ENCODE data around the gene CDHR3. TPM values are rescaled to one million over a fixed set of nuclear protein-coding genes. Genes with fewer than 3 reads are reported as not detected.

Gene CDHR3
- polyA plus RNA-seq, 3 donors: 0.16 TPM; not detected in 2

GRCh38 chr7:105932835-105933477, 30.1 kb upstream of the CDHR3 start:
- Histone ChIP-seq H3K79me2 (ENCODE audit: insufficient read depth, low read length) (no peaks in the 10 kb centered on the region), H3K4me2 (replicated peaks; ENCODE audit: extremely low read depth, low read length, poor library complexity, severe bottlenecking) (no peak overlapping the region), H2AFZ (ENCODE audit: insufficient read depth, low read depth, low read length, poor library complexity, severe bottlenecking) (no peak overlapping the region), H3K4me3 (replicated peaks in 1 of 3; ENCODE audit: low read depth in 2 of 3, low read length in 3 of 3) (no peak overlapping the region), H4K20me1 (ENCODE audit: insufficient read depth, low read length) (no peaks in the 10 kb centered on the region), H3K4me1 (ENCODE audit: control insufficient read depth in 1 of 2, insufficient read depth in 2 of 2, low read length in 2 of 2) (no peaks in the 10 kb centered on the region), H3K9ac (ENCODE audit: insufficient read depth, low read length, poor library complexity, severe bottlenecking) (no peak overlapping the region), H3K9me3 (replicated peaks in 1 of 2; ENCODE audit: control insufficient read depth in 1 of 2, insufficient read depth in 1 of 2, low read length in 2 of 2) (no peaks in the 10 kb centered on the region), H3K27ac (ENCODE audit: low read depth in 1 of 2, low read length in 2 of 2) (no peak overlapping the region), H3K27me3 (ENCODE audit: control insufficient read depth in 2 of 2, insufficient read depth in 2 of 2, low read length in 2 of 2) (no peaks in the 10 kb centered on the region), H3K36me3 (replicated peaks in 1 of 2; ENCODE audit: control insufficient read depth in 1 of 2, insufficient read depth in 2 of 2, low read length in 2 of 2) (no peaks in the 10 kb centered on the region)
- Mint-ChIP-seq H3K27ac (no peak overlapping the region), H3K4me1 (peaks cover 2% of the 10 kb centered on the region), H3K9me3 (no peaks in the 10 kb centered on the region), H3K27me3 (ENCODE audit: low read depth in 3 of 3) (peaks cover 3 to 11% (median 4%) of the 10 kb centered on the region in 3 donors), H3K36me3 (no peaks in the 10 kb centered on the region), H3K4me3 (no peak overlapping the region)
- intact Hi-C loops (cut with micrococcal nuclease): no loop called here
- no peak for TF ChIP-seq CTCF (IDR thresholded peaks at IDR 0.05)
- 20% methylated on average over 1 of the region's 8 CpGs for WGBS (ENCODE audit: insufficient coverage)
- DNase-seq: no peak

- no peak for TF ChIP-seq CTCF (IDR thresholded peaks at IDR 0.05)
- Histone ChIP-seq H3K4me1 (ENCODE audit: control insufficient read depth in 1 of 2, insufficient read depth in 2 of 2, low read length in 2 of 2) (no peaks in the 10 kb centered on the region), H3K9ac (ENCODE audit: insufficient read depth, low read length, poor library complexity, severe bottlenecking) (no peak overlapping the region), H3K27ac (ENCODE audit: low read depth in 1 of 2, low read length in 2 of 2) (no peak overlapping the region), H3K79me2 (ENCODE audit: insufficient read depth, low read length) (no peaks in the 10 kb centered on the region), H3K4me2 (replicated peaks; ENCODE audit: extremely low read depth, low read length, poor library complexity, severe bottlenecking) (no peak overlapping the region), H3K36me3 (replicated peaks in 1 of 2; ENCODE audit: control insufficient read depth in 1 of 2, insufficient read depth in 2 of 2, low read length in 2 of 2) (no peaks in the 10 kb centered on the region), H3K9me3 (replicated peaks in 1 of 2; ENCODE audit: control insufficient read depth in 1 of 2, insufficient read depth in 1 of 2, low read length in 2 of 2) (no peaks in the 10 kb centered on the region), H3K27me3 (ENCODE audit: control insufficient read depth in 2 of 2, insufficient read depth in 2 of 2, low read length in 2 of 2) (no peaks in the 10 kb centered on the region), H2AFZ (ENCODE audit: insufficient read depth, low read depth, low read length, poor library complexity, severe bottlenecking) (no peak overlapping the region), H4K20me1 (ENCODE audit: insufficient read depth, low read length) (no peaks in the 10 kb centered on the region), H3K4me3 (replicated peaks in 1 of 3; ENCODE audit: low read depth in 2 of 3, low read length in 3 of 3) (no peak overlapping the region)
- no peaks in the 10 kb centered on the region for H3K36me3 Mint-ChIP-seq
- intact Hi-C loops (cut with micrococcal nuclease): no loop called here
- H3K27ac Mint-ChIP-seq: no peak overlapping the region
- no peak overlapping the region for H3K4me3 Mint-ChIP-seq
- WGBS (ENCODE audit: insufficient coverage): 100% methylated on average over 1 of the region's 7 CpGs
- no peak for DNase-seq
- peaks cover 0 to 3% (median 0%) of the 10 kb centered on the region in 3 donors for H3K27me3 Mint-ChIP-seq (ENCODE audit: low read depth in 3 of 3)
- no peaks in the 10 kb centered on the region for H3K9me3 Mint-ChIP-seq
- peaks cover 2% of the 10 kb centered on the region for H3K4me1 Mint-ChIP-seq
These were observed 28.4 kb upstream of the CDHR3 start for GRCh38 chr7:105934572-105935185.

Measured in CD14-positive monocyte (primary cell).